IMR-90 (cell line): ENCODE results near the gene ARSJ. TPM values are rescaled to one million over a fixed set of nuclear protein-coding genes. Genes with fewer than 3 reads are reported as not detected.

Experiments used
- ATAC-seq: fragments of 200-7000 bp; cut with Tn5 transposase; 2 replicates; pipeline ENCODE4 v1.9.1; 2020; ENCODE audit warnings: low read depth, mild to moderate bottlenecking, moderate library complexity
- BruUV-seq: library from RNA; stranded (reverse); fragments of 400-500 nt; replicated peaks from 2 replicates; lab custom pipeline; 2021; lab: Mats Ljungman, UMichigan
- CTCF ChIA-PET: fragments of 300-600 bp; formaldehyde crosslinking; extraction: SDS; loops from one replicate; lab custom pipeline; 2021; ENCODE audit warnings: antibody characterized with exemption; lab: Yijun Ruan, JAX
- POLR2A ChIA-PET: fragments of 300-600 bp; sonication (Branson Sonifier 250); formaldehyde crosslinking; loops from one replicate; lab custom pipeline; 2022; ENCODE audit warnings: antibody characterized with exemption; ENCODE audit not compliant: unreplicated experiment; lab: Charles Lee
- DNase-seq: peaks from one replicate; pipeline ENCODE4 v3.0.0; 2013
- H2AFZ ChIP-seq: replicated peaks from 2 replicates; pipeline ENCODE3; 2013; ENCODE audit warnings: low read length, mild to moderate bottlenecking; ENCODE audit not compliant: poor library complexity
- H2AK5ac ChIP-seq: 2 replicates; pipeline ENCODE4 v1.6.1; 2013; ENCODE audit warnings: low read depth, low read length, inconsistent platforms
- H2AK9ac ChIP-seq: replicated peaks from 2 replicates; pipeline ENCODE3; 2013; ENCODE audit warnings: mild to moderate bottlenecking, low read depth, low read length, moderate library complexity; ENCODE audit not compliant: poor library complexity
- H2BK120ac ChIP-seq: 2 replicates; pipeline ENCODE4 v1.6.1; 2013; ENCODE audit warnings: low read depth, low read length, inconsistent platforms
- H2BK15ac ChIP-seq: 3 replicates; pipeline ENCODE4 v1.6.1; 2013; ENCODE audit warnings: low read depth, low read length, inconsistent platforms
- H2BK20ac ChIP-seq: 2 replicates; pipeline ENCODE4 v1.6.1; 2013; ENCODE audit warnings: low read depth, mild to moderate bottlenecking, inconsistent platforms, low read length, moderate library complexity
- H2BK5ac ChIP-seq: 2 replicates; pipeline ENCODE4 v1.6.1; 2013; ENCODE audit warnings: mild to moderate bottlenecking, low read depth, low read length, inconsistent platforms; ENCODE audit not compliant: poor library complexity, severe bottlenecking
- H3K14ac ChIP-seq: replicated peaks from 2 replicates; pipeline ENCODE4 v1.6.1; 2013; ENCODE audit warnings: low read depth, low read length, inconsistent platforms
- H3K18ac ChIP-seq: 2 replicates; pipeline ENCODE4 v1.6.1; 2013; ENCODE audit warnings: low read depth, low read length, control low read depth
- H3K23ac ChIP-seq: 2 replicates; pipeline ENCODE4 v1.6.1; 2013; ENCODE audit warnings: low read depth, low read length, inconsistent platforms
- H3K27ac ChIP-seq: 2 replicates; pipeline ENCODE4 v1.5.1; 2013; ENCODE audit warnings: mild to moderate bottlenecking, control low read depth, low read length; ENCODE audit not compliant: insufficient read depth
- H3K27me3 ChIP-seq: 2 replicates; pipeline ENCODE4 v1.6.1; 2013; ENCODE audit warnings: low read length; ENCODE audit not compliant: control insufficient read depth, insufficient read depth
- H3K36me3 ChIP-seq: 2 replicates; pipeline ENCODE4 v1.6.1; 2013; ENCODE audit warnings: low read length, mixed read lengths; ENCODE audit not compliant: control insufficient read depth, insufficient read depth
- H3K4ac ChIP-seq: 2 replicates; pipeline ENCODE4 v1.6.1; 2013; ENCODE audit warnings: low read depth, low read length, inconsistent platforms
- H3K4me1 ChIP-seq: 2 replicates; pipeline ENCODE4 v1.6.1; 2013; ENCODE audit warnings: low read length, mixed read lengths; ENCODE audit not compliant: control insufficient read depth, insufficient read depth
- H3K4me2 ChIP-seq: 2 replicates; pipeline ENCODE4 v1.6.1; 2013; ENCODE audit warnings: low read depth, mild to moderate bottlenecking, control low read depth, low read length, moderate library complexity
- H3K4me3 ChIP-seq: 2 replicates; pipeline ENCODE4 v1.5.1; 2013; ENCODE audit warnings: low read depth, mild to moderate bottlenecking, control low read depth, low read length, moderate library complexity; ENCODE audit not compliant: insufficient read depth
- H3K56ac ChIP-seq: 2 replicates; pipeline ENCODE4 v1.6.1; 2013; ENCODE audit warnings: low read length, inconsistent platforms; ENCODE audit not compliant: insufficient read depth; ENCODE audit errors: extremely low read depth
- H3K79me1 ChIP-seq, 2 experiments: 2 replicates each; pipeline ENCODE4 v1.6.1; 2013; ENCODE audit warnings: low read length in 2 of 2, inconsistent platforms in 1 of 2, low read depth in 1 of 2
- H3K9ac ChIP-seq: 2 replicates; pipeline ENCODE4 v1.6.1; 2013; ENCODE audit warnings: low read depth, low read length, control low read depth
- H3K9me1 ChIP-seq: 2 replicates; pipeline ENCODE4 v1.6.1; 2013; ENCODE audit warnings: low read length, inconsistent platforms; ENCODE audit not compliant: insufficient read depth
- H3K9me3 ChIP-seq: 2 replicates; pipeline ENCODE4 v1.6.1; 2013; ENCODE audit warnings: low read length; ENCODE audit not compliant: control insufficient read depth, insufficient read depth
- H4K20me1 ChIP-seq: 2 replicates; pipeline ENCODE4 v1.6.1; 2013; ENCODE audit warnings: low read length, inconsistent platforms; ENCODE audit not compliant: insufficient read depth
- H4K5ac ChIP-seq: 2 replicates; pipeline ENCODE4 v1.6.1; 2013; ENCODE audit warnings: mild to moderate bottlenecking, low read depth, low read length, control low read depth
- H4K8ac ChIP-seq, 2 experiments: 2 replicates each; pipeline ENCODE4 v1.6.1; 2013; ENCODE audit warnings: low read depth in 2 of 2, low read length in 2 of 2, control low read depth in 1 of 2, inconsistent platforms in 1 of 2
- H4K91ac ChIP-seq: 2 replicates; pipeline ENCODE4 v1.6.1; 2013; ENCODE audit warnings: low read depth, low read length, inconsistent platforms; ENCODE audit not compliant: insufficient read depth
- BHLHE40 ChIP-seq: fragments of 150-350 bp; IDR thresholded peaks from 2 replicates; pipeline ENCODE4 v1.6.1; 2016; ENCODE audit warnings: mild to moderate bottlenecking, low read depth, low read length
- CEBPB ChIP-seq: IDR thresholded peaks from 2 replicates; pipeline ENCODE4 v1.6.1; 2012; ENCODE audit warnings: low read depth, low read length, improper control_type of control experiment
- FOS ChIP-seq: fragments of 150-350 bp; IDR thresholded peaks from 2 replicates; pipeline ENCODE4 v1.6.1; 2016; ENCODE audit warnings: low read depth, low read length
- MAFK ChIP-seq: IDR thresholded peaks from 2 replicates; pipeline ENCODE4 v1.6.1; 2012; ENCODE audit warnings: low read depth, low read length, improper control_type of control experiment
- MAZ ChIP-seq: IDR thresholded peaks from 2 replicates; pipeline ENCODE4 v1.6.1; 2012; ENCODE audit warnings: low read depth, mild to moderate bottlenecking, low read length, improper control_type of control experiment, moderate library complexity, borderline replicate concordance
- MXI1 ChIP-seq: IDR thresholded peaks from 2 replicates; pipeline ENCODE4 v1.6.1; 2012; ENCODE audit warnings: low read depth, mild to moderate bottlenecking, low read length, moderate library complexity, borderline replicate concordance
- RAD21 ChIP-seq: IDR thresholded peaks from 2 replicates; pipeline ENCODE4 v1.6.1; 2012; ENCODE audit warnings: low read length, improper control_type of control experiment
- SMC3 ChIP-seq: fragments of 150-350 bp; IDR thresholded peaks from 2 replicates; pipeline ENCODE4 v1.6.1; 2016; ENCODE audit warnings: low read depth, mild to moderate bottlenecking, antibody characterized with exemption, low read length, moderate library complexity
- WGBS, 2 experiments: methylation state at CpG; one replicate each; pipeline versions ENCODE4 v1.1.5 to v1.1.7; 2013; ENCODE audit warnings: missing lambda C conversion rate in 2 of 2; ENCODE audit not compliant: insufficient read length in 1 of 2; ENCODE audit errors: extremely low coverage in 2 of 2; 5-methylcytosine and 5-hydroxymethylcytosine counted together
- dilution Hi-C: fragments of 300-500 bp; cut with HindIII; formaldehyde crosslinking; loops from one replicate; pipeline ENCODE4 v1.14.3; 2018; ENCODE audit warnings: low sequenced_read_pairs; ENCODE audit not compliant: unreplicated experiment
- in situ Hi-C: fragments of 300-500 bp; cut with MboI; formaldehyde crosslinking; loops from 3 replicates; pipeline ENCODE4 v1.14.3; 2019; ENCODE audit warnings: low sequenced_read_pairs, inconsistent platforms, mixed read lengths
- intact Hi-C: fragments of 100-400 bp; cut with micrococcal nuclease; formaldehyde crosslinking; loops from 2 replicates; pipeline ENCODE4 v1.10.0; 2022
- polyA plus RNA-seq, 3 experiments: library from polyadenylated mRNA; depleted of rRNA; stranded (reverse); fragments of >200 nt; gene quantifications; 2 replicates each; pipeline ENCODE4 v1.2.3, GENCODE V29; 2012; ENCODE audit warnings: low replicate concordance in 1 of 3
- total RNA-seq: library from RNA; depleted of rRNA; stranded (reverse); fragments of >200 nt; gene quantifications from 2 replicates; pipeline ENCODE4 v1.2.3, GENCODE V29; 2012
- TF ChIP-seq, protein P1 (sequence below): conservative IDR thresholded peaks from 2 replicates; pipeline ENCODE4 v1.5.1; 2012; ENCODE audit warnings: mild to moderate bottlenecking, low read depth, low read length, improper control_type of control experiment
- TF ChIP-seq, protein P2 (sequence below): fragments of 150-350 bp; IDR thresholded peaks from 2 replicates; pipeline ENCODE4 v1.6.1; 2016; ENCODE audit warnings: low read depth, mild to moderate bottlenecking, low read length, moderate library complexity, borderline replicate concordance

Gene ARSJ
- total and polyA plus RNA-seq, 2 of the 4 experiments (the other 2 are of a cell fraction): 47.7 to 143 TPM

DNA sequence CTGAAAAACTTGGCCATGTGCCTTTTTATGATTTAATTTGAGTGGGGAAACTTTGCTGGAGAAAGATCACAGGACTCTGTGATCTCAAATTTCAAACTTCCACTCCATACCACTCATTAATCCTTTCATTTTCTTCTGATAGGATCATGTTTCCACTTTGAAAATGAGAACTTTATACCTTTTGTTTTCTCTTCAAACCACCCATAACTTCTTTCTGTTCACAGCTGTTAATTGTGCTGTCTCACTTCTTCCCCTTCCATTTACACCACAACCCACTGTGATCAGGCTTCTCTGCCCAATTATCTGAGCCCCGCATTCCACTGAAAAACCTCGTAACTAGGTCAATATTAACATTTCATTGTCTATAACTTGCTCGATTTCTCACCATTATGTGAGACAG is 47.0 kb upstream of the ARSJ start (continued):
- TF ChIP-seq, protein P1, sequence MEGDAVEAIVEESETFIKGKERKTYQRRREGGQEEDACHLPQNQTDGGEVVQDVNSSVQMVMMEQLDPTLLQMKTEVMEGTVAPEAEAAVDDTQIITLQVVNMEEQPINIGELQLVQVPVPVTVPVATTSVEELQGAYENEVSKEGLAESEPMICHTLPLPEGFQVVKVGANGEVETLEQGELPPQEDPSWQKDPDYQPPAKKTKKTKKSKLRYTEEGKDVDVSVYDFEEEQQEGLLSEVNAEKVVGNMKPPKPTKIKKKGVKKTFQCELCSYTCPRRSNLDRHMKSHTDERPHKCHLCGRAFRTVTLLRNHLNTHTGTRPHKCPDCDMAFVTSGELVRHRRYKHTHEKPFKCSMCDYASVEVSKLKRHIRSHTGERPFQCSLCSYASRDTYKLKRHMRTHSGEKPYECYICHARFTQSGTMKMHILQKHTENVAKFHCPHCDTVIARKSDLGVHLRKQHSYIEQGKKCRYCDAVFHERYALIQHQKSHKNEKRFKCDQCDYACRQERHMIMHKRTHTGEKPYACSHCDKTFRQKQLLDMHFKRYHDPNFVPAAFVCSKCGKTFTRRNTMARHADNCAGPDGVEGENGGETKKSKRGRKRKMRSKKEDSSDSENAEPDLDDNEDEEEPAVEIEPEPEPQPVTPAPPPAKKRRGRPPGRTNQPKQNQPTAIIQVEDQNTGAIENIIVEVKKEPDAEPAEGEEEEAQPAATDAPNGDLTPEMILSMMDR: no peak

DNA sequence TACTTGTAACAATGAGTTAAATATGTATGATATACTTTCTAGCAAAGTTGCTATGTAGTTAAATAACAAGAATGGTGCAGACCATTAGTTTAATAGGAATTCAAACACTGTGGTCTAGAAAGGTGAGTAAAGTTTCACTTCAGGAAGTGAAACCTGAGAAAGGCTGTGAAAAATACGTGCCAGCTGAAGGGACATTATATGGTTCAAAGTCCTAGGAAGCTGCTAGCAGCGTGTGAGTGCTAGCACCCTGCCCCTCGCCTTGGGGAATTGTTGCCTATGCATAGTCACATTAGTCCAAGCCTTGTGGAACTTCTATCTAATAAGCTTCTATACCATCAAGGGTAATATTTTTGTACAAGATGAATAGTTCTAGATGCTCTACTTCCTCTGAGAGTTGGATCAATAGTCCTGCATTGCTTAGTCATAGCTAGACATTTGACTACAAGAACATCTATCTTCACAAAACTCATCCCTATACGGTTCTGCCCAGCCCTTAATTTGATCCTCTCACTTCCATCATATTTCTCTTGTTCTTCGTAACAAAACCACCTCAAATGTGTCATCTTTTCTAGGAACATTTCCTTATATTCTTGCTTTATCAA is 45.8 kb upstream of the ARSJ start:
- Histone ChIP-seq H3K14ac (no peak overlapping the region), H3K23ac (no peak overlapping the region), H3K27ac (no peak overlapping the region), H3K79me1 (no peaks in the 10 kb centered on the region), H2BK20ac (no peak overlapping the region), H2AK5ac (no peak overlapping the region), H3K27me3 (no peaks in the 10 kb centered on the region), H3K4ac (no peak overlapping the region), H4K8ac (no peak overlapping the region), H3K4me1 (no peaks in the 10 kb centered on the region), H3K4me2 (no peak overlapping the region), H3K36me3 (no peaks in the 10 kb centered on the region), H4K91ac (no peak overlapping the region), H2AFZ (no peak overlapping the region), H2BK15ac (no peak overlapping the region), H4K5ac (no peak overlapping the region), H3K56ac (no peak overlapping the region), H3K9ac (no peak overlapping the region), H4K20me1 (no peaks in the 10 kb centered on the region), H3K4me3 (no peak overlapping the region), H2BK120ac (no peak overlapping the region), H3K9me1 (no peaks in the 10 kb centered on the region), H2AK9ac (no peak overlapping the region), H2BK5ac (no peak overlapping the region), H3K9me3 (no peaks in the 10 kb centered on the region), H3K18ac (no peak overlapping the region)
- POLR2A ChIA-PET: no interaction called here
- WGBS, 2 experiments: 100% methylated on average over 1 of the region's 5 CpGs
- no peak for TF ChIP-seq RAD21
- TF ChIP-seq, protein P1: no peak
- TF ChIP-seq SMC3: no peak
- no peak for TF ChIP-seq MAZ
- TF ChIP-seq MAFK: no peak
- TF ChIP-seq BHLHE40: no peak
- no peak for TF ChIP-seq FOS
- TF ChIP-seq, protein P2, sequence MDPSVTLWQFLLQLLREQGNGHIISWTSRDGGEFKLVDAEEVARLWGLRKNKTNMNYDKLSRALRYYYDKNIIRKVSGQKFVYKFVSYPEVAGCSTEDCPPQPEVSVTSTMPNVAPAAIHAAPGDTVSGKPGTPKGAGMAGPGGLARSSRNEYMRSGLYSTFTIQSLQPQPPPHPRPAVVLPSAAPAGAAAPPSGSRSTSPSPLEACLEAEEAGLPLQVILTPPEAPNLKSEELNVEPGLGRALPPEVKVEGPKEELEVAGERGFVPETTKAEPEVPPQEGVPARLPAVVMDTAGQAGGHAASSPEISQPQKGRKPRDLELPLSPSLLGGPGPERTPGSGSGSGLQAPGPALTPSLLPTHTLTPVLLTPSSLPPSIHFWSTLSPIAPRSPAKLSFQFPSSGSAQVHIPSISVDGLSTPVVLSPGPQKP: no peak
- no peak for TF ChIP-seq CEBPB
- TF ChIP-seq MXI1: no peak
- dilution Hi-C loops (no loop called here), intact Hi-C loops (no loop called here), in situ Hi-C loops (no loop called here)
- no TSS peak for BruUV-seq
- no peak for ATAC-seq
- DNase-seq: no peak
- CTCF ChIA-PET: no interaction called here
